PFSK-1 (cell line): Measurements from ENCODE around the gene GRID1.

Experiments
- POLR2AphosphoS5 ChIP-seq: IDR thresholded peaks from 2 replicates; pipeline ENCODE4 v1.6.1; 2012; ENCODE audit warnings: low read depth, mild to moderate bottlenecking, control low read depth, low read length, moderate library complexity
- SIN3A ChIP-seq: IDR thresholded peaks from 2 replicates; pipeline ENCODE4 v1.6.1; 2012; ENCODE audit warnings: mild to moderate bottlenecking, low read length, moderate library complexity, borderline replicate concordance; ENCODE audit not compliant: insufficient read depth
- TAF1 ChIP-seq: IDR thresholded peaks from 2 replicates; pipeline ENCODE4 v1.6.1; 2012; ENCODE audit warnings: low read length, control low read depth, borderline replicate concordance; ENCODE audit not compliant: insufficient read depth
- TF ChIP-seq, protein P1 (sequence below), 2 experiments: IDR thresholded peaks; 2 replicates each; pipeline versions ENCODE4 v1.6.1 to v1.8.0; 2011 to 2012; ENCODE audit warnings: low read depth in 2 of 2, low read length in 2 of 2, control low read depth in 1 of 2, inconsistent platforms in 1 of 2, mild to moderate bottlenecking in 1 of 2, moderate library complexity in 1 of 2; ENCODE audit not compliant: insufficient read depth in 1 of 2

DNA sequence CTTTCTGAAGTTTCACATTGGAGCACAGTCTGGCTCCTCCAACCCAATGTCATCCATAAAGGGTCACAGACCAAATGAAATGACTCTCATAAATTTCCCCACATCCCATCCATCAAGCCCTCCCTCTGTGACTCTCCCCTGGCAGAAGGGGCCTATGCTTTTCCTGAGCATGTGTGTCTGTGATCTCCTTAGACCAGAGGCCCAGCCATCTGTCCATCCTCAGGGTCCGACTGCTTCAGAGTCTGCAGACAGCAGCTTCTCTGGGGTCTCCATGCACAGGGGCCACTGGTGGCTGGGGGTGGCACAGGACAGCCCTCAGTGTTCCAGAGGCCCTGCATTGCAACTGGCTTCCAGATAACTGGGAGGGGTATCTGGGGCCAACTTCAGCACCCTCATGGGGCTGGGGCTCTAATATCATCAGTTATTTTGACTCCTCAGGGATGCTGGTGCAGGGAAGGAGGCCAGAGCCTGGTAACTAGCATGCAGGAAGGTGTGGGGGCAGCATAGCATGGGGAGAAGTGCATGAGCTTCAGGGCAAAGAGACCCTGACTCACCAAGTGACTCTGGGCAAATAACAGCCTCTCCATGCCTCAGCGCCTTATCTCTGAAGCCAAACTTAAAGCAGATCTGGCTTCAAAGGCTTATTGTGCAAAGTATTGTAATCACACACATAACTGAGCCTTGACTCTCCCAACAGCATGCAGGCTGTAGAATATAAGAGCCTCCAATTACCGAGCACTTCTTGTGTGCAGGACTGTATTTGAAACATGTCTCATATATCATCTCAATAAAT lies 266.9 kb downstream of the GRID1 start:
- TF ChIP-seq TAF1 (no peak), SIN3A (no peak), POLR2AphosphoS5 (no peak)
- TF ChIP-seq, protein P1, sequence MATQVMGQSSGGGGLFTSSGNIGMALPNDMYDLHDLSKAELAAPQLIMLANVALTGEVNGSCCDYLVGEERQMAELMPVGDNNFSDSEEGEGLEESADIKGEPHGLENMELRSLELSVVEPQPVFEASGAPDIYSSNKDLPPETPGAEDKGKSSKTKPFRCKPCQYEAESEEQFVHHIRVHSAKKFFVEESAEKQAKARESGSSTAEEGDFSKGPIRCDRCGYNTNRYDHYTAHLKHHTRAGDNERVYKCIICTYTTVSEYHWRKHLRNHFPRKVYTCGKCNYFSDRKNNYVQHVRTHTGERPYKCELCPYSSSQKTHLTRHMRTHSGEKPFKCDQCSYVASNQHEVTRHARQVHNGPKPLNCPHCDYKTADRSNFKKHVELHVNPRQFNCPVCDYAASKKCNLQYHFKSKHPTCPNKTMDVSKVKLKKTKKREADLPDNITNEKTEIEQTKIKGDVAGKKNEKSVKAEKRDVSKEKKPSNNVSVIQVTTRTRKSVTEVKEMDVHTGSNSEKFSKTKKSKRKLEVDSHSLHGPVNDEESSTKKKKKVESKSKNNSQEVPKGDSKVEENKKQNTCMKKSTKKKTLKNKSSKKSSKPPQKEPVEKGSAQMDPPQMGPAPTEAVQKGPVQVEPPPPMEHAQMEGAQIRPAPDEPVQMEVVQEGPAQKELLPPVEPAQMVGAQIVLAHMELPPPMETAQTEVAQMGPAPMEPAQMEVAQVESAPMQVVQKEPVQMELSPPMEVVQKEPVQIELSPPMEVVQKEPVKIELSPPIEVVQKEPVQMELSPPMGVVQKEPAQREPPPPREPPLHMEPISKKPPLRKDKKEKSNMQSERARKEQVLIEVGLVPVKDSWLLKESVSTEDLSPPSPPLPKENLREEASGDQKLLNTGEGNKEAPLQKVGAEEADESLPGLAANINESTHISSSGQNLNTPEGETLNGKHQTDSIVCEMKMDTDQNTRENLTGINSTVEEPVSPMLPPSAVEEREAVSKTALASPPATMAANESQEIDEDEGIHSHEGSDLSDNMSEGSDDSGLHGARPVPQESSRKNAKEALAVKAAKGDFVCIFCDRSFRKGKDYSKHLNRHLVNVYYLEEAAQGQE (IDR thresholded peaks at IDR 0.05; ENCODE audit: insufficient read depth in 1 of 2, low read depth in 2 of 2, low read length in 2 of 2): no peak
